A549 (cell line): ENCODE measurements around the gene ADAMTS1. TPM values are rescaled to one million over a fixed set of nuclear protein-coding genes. Genes with fewer than 3 reads are reported as not detected.

Experiments
- ATAC-seq, 2 experiments: fragments of 200-7000 bp in 1 of 2; fragments of >200 bp in 1 of 2; cut with Nextera tagmentation in 1 of 2; cut with Tn5 transposase in 1 of 2; 3 replicates each; pipeline versions ENCODE4 v1.8.0 to v1.9.1; 2018 to 2020; ENCODE audit warnings: mild to moderate bottlenecking in 1 of 2, moderate library complexity in 1 of 2
- CTCF ChIA-PET: fragments of 300-600 bp; sonication (Branson Sonifier 250); formaldehyde crosslinking; extraction: SDS; loops from one replicate; lab custom pipeline; 2021; ENCODE audit warnings: antibody characterized with exemption, inconsistent platforms; lab: Yijun Ruan, JAX
- POLR2A ChIA-PET: fragments of 350-600 bp; formaldehyde crosslinking; extraction: SDS; loops from one replicate; lab custom pipeline; 2021; ENCODE audit warnings: antibody characterized with exemption, inconsistent platforms; lab: Yijun Ruan, JAX
- DNase-seq, 2 experiments: peaks; one replicate each; pipeline versions ENCODE4 v3.0.0 to v3.0.0-alpha.2; 2011 to 2016; ENCODE audit warnings: low read depth in 1 of 2, low spot score in 1 of 2
- FAIRE-seq: peaks from 2 replicates; lab custom pipeline; 2011; peaks lifted over from hg19 to GRCh38; lab: Jason Lieb, UNC
- H3K27ac ChIP-seq, 2 experiments: fragments of >200 bp; sonication (Bioruptor Twin); formaldehyde crosslinking; 3 replicates each; pipeline ENCODE4 v1.5.1; 2016 to 2017
- H3K4me1 ChIP-seq: fragments of >200 bp; sonication (Bioruptor Twin); formaldehyde crosslinking; 3 replicates; pipeline ENCODE4 v1.6.1; 2016
- H3K4me2 ChIP-seq: fragments of >200 bp; sonication (Bioruptor Twin); formaldehyde crosslinking; 3 replicates; pipeline ENCODE4 v1.6.1; 2016
- H3K4me3 ChIP-seq: fragments of >200 bp; sonication (Bioruptor Twin); formaldehyde crosslinking; 3 replicates; pipeline ENCODE4 v1.5.1; 2016
- H3K9me3 ChIP-seq: fragments of >200 bp; sonication (Bioruptor Twin); formaldehyde crosslinking; 3 replicates; pipeline ENCODE4 v1.6.1; 2016
- CBX8 ChIP-seq: fragments of 200-600 bp; sonication (generic); IDR thresholded peaks from 2 replicates; pipeline ENCODE4 v1.6.1; 2016
- CHD4 ChIP-seq: fragments of 200-600 bp; sonication (generic); IDR thresholded peaks from 2 replicates; pipeline ENCODE4 v1.6.1; 2016; ENCODE audit warnings: antibody characterized with exemption, mild to moderate bottlenecking, borderline replicate concordance
- FOXS1 ChIP-seq: fragments of 250-450 bp; sonication (Bioruptor Pico); IDR thresholded peaks from 2 replicates; pipeline ENCODE4 v1.5.0; 2020; ENCODE audit warnings: mild to moderate bottlenecking, moderate library complexity
- GATA3 ChIP-seq: IDR thresholded peaks from 2 replicates; pipeline ENCODE4 v1.6.1; 2012; ENCODE audit warnings: borderline replicate concordance
- HEYL ChIP-seq: fragments of 250-450 bp; sonication (Bioruptor Pico); IDR thresholded peaks from 2 replicates; pipeline ENCODE4 v1.8.0; 2021; ENCODE audit warnings: mild to moderate bottlenecking, moderate library complexity
- JUNB ChIP-seq: fragments of >200 bp; sonication (Bioruptor Twin); formaldehyde crosslinking; IDR thresholded peaks from 2 replicates; pipeline ENCODE4 v1.6.1; 2016
- KDM5A ChIP-seq: fragments of 200-600 bp; sonication (generic); IDR thresholded peaks from 2 replicates; pipeline ENCODE4 v1.6.1; 2016; ENCODE audit warnings: antibody characterized with exemption, mild to moderate bottlenecking
- MAFK ChIP-seq: fragments of 450-650 bp; IDR thresholded peaks from 2 replicates; pipeline ENCODE4 v1.6.1; 2014; ENCODE audit not compliant: partially characterized antibody
- MAZ ChIP-seq: fragments of 150-350 bp; IDR thresholded peaks from 2 replicates; pipeline ENCODE4 v1.6.1; 2014; ENCODE audit warnings: antibody characterized with exemption, low read depth, low read length, borderline replicate concordance
- RAD21 ChIP-seq, 2 experiments: fragments of >200 bp in 1 of 2; sonication (Bioruptor Twin) in 1 of 2; formaldehyde crosslinking in 1 of 2; IDR thresholded peaks in 1 of 2; conservative IDR thresholded peaks in 1 of 2; 2 replicates in 1 of 2; 3 replicates in 1 of 2; pipeline ENCODE4 v1.6.1; 2012 to 2018; ENCODE audit warnings: inconsistent platforms in 1 of 2
- SREBF2 ChIP-seq: fragments of 450-650 bp; IDR thresholded peaks from 2 replicates; pipeline ENCODE4 v1.6.1; 2014; ENCODE audit warnings: mild to moderate bottlenecking, moderate library complexity
- ZC3H11A ChIP-seq: fragments of 450-650 bp; IDR thresholded peaks from 2 replicates; pipeline ENCODE4 v1.6.1; 2014; ENCODE audit warnings: antibody characterized with exemption, mild to moderate bottlenecking
- WGBS: methylation state at CpG from one replicate; pipeline ENCODE4 v1.1.6; 2017; ENCODE audit errors: missing lambda C conversion rate; 5-methylcytosine and 5-hydroxymethylcytosine counted together
- polyA plus RNA-seq, 4 experiments: library from polyadenylated mRNA; depleted of rRNA in 3 of 4; stranded (reverse); fragments of >200 nt; fragmentation: RNase III in 1 of 4; extraction: RNeasy Plus Mini Kit Qiagen cat#74134 plus additional on column Dnase treatment in 1 of 4; gene quantifications; 2 replicates in 3 of 4; 3 replicates in 1 of 4; pipeline ENCODE4 v1.2.3, GENCODE V29; 2011 to 2017
- TF ChIP-seq, protein P1 (sequence below): IDR thresholded peaks from 2 replicates; pipeline ENCODE4 v1.6.1; 2012; ENCODE audit warnings: low read depth, borderline replicate concordance
- TF ChIP-seq, protein P2 (sequence below): fragments of 150-350 bp; IDR thresholded peaks from 2 replicates; pipeline ENCODE4 v1.6.1; 2014; ENCODE audit warnings: low read depth, mild to moderate bottlenecking, low read length
- TF ChIP-seq, protein P3 (sequence below): IDR thresholded peaks from 2 replicates; pipeline ENCODE4 v1.6.1; 2012
- TF ChIP-seq, protein P4 (sequence below): fragments of >200 bp; sonication (Bioruptor Twin); formaldehyde crosslinking; IDR thresholded peaks from 3 replicates; pipeline ENCODE4 v1.6.1; 2016

ADAMTS1 gene
- polyA plus RNA-seq, 2 of the 4 experiments (the other 2 are of a cell fraction) = 0.17 TPM

DNA sequence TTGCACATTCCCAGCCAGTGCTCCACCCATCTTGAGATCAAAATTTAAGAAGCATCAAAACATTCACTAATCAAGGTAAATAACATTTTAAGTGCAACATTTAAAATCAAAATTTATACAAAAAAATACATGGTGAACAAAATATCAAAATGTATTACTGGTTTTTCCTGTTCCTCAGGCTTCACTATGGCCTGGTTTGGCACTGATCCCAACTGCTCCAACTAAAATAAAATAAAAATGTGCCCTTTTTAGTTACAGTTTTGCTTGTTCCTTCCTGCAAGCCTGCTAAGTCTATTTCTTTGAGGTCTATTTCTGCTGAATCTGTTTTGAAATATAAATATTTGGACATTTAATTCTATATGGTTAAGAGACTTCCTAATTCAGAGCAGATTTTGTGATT lies 54.9 kb downstream of the ADAMTS1 start:
- DNase-seq = no peak
- no peak overlapping the region for H3K4me2 ChIP-seq
- no peaks in the 10 kb centered on the region for H3K4me1 ChIP-seq
- H3K9me3 ChIP-seq = no peaks in the 10 kb centered on the region
- TF ChIP-seq, protein P1, sequence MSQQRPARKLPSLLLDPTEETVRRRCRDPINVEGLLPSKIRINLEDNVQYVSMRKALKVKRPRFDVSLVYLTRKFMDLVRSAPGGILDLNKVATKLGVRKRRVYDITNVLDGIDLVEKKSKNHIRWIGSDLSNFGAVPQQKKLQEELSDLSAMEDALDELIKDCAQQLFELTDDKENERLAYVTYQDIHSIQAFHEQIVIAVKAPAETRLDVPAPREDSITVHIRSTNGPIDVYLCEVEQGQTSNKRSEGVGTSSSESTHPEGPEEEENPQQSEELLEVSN = no peak
- TF ChIP-seq CHD4 = no peak
- TF ChIP-seq, protein P2, sequence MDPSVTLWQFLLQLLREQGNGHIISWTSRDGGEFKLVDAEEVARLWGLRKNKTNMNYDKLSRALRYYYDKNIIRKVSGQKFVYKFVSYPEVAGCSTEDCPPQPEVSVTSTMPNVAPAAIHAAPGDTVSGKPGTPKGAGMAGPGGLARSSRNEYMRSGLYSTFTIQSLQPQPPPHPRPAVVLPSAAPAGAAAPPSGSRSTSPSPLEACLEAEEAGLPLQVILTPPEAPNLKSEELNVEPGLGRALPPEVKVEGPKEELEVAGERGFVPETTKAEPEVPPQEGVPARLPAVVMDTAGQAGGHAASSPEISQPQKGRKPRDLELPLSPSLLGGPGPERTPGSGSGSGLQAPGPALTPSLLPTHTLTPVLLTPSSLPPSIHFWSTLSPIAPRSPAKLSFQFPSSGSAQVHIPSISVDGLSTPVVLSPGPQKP = no peak
- TF ChIP-seq RAD21 (conservative IDR thresholded peaks at IDR 0.05 in 1 of 2, IDR thresholded peaks at IDR 0.05 in 1 of 2) = no peak
- TF ChIP-seq MAZ = no peak
- TF ChIP-seq HEYL (CRISPR knock-in tag) = no peak
- TF ChIP-seq KDM5A = no peak
- TF ChIP-seq ZC3H11A = no peak
- no peak for TF ChIP-seq JUNB
- TF ChIP-seq MAFK = no peak
- FAIRE-seq = no peak
- no peak overlapping the region for H3K27ac ChIP-seq
- ChIA-PET POLR2A (no interaction called here), CTCF (no interaction called here)
- no peak overlapping the region for H3K4me3 ChIP-seq
- ATAC-seq = no peak

DNA sequence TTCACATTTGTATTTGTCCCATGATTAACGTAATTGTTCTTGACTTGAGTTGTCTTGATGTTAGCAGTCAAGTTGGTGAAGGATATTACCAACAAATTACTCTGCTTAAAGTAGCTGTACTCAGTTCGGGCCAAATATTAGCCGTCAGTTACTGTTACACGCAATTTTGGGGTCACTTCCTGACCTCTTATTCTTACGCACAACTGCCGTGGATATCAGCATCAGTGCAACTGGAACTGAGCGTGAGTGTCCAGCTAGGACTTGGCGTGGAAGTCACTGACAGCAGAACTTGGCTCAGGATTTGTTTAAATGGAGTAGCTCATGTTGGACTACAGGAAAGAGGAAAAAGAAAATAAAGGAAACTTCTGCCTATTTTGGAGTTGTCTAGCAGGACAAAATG lies 56.4 kb downstream of the ADAMTS1 start:
- 67% methylated on average over 8 of the region's 8 CpGs for WGBS
- no peak overlapping the region for H3K4me3 ChIP-seq
- H3K9me3 ChIP-seq = no peaks in the 10 kb centered on the region
- no peak for DNase-seq
- H3K4me2 ChIP-seq = no peak overlapping the region
- no peaks in the 10 kb centered on the region for H3K4me1 ChIP-seq
- no peak for TF ChIP-seq SREBF2
- no peak for TF ChIP-seq CBX8
- TF ChIP-seq, protein P3, sequence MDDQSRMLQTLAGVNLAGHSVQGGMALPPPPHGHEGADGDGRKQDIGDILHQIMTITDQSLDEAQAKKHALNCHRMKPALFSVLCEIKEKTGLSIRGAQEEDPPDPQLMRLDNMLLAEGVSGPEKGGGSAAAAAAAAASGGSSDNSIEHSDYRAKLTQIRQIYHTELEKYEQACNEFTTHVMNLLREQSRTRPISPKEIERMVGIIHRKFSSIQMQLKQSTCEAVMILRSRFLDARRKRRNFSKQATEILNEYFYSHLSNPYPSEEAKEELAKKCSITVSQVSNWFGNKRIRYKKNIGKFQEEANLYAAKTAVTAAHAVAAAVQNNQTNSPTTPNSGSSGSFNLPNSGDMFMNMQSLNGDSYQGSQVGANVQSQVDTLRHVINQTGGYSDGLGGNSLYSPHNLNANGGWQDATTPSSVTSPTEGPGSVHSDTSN = no peak
- TF ChIP-seq, protein P4, sequence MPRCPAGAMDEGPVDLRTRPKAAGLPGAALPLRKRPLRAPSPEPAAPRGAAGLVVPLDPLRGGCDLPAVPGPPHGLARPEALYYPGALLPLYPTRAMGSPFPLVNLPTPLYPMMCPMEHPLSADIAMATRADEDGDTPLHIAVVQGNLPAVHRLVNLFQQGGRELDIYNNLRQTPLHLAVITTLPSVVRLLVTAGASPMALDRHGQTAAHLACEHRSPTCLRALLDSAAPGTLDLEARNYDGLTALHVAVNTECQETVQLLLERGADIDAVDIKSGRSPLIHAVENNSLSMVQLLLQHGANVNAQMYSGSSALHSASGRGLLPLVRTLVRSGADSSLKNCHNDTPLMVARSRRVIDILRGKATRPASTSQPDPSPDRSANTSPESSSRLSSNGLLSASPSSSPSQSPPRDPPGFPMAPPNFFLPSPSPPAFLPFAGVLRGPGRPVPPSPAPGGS = no peak
- no peak for TF ChIP-seq GATA3
- no peak for TF ChIP-seq FOXS1 (CRISPR knock-in tag)
- TF ChIP-seq, all 56 proteins: peak for 0
- ChIA-PET POLR2A (no interaction called here), CTCF (no interaction called here)
- FAIRE-seq = no peak
- ATAC-seq = no peak
- H3K27ac ChIP-seq = no peak overlapping the region

Other genes with a start within 250 kb of the ADAMTS1 start
- gene ADAMTS5, start 121.7 kb upstream of the ADAMTS1 start, polyA plus RNA-seq (2011; rRNA removed) = not detected in 2 replicates
- not detected in 3 replicates for gene ADAMTS5, start 121.7 kb upstream of the ADAMTS1 start, polyA plus RNA-seq (2017; fragmentation: RNase III; extraction: RNeasy Plus Mini Kit Qiagen cat#74134 plus additional on column Dnase treatment)